Mesendoderm (in vitro differentiated cells): ENCODE data around the gene AQP10.

ENCODE experiments used
- DNase-seq: peaks from one replicate; pipeline ENCODE4 v3.0.0; 2013
- H2AK5ac ChIP-seq: 2 replicates; pipeline ENCODE4 v1.6.1; 2013; ENCODE audit warnings: low read length, inconsistent platforms
- H2BK120ac ChIP-seq: 2 replicates; pipeline ENCODE4 v1.6.1; 2013; ENCODE audit warnings: low read depth, mild to moderate bottlenecking, low read length, moderate library complexity, mixed read lengths
- H2BK15ac ChIP-seq: replicated peaks from 2 replicates; pipeline ENCODE4 v1.6.1; 2013; ENCODE audit warnings: low read depth, mild to moderate bottlenecking, moderate library complexity
- H2BK5ac ChIP-seq: 2 replicates; pipeline ENCODE4 v1.6.1; 2013; ENCODE audit warnings: low read length, inconsistent platforms
- H3K18ac ChIP-seq: 2 replicates; pipeline ENCODE4 v1.6.1; 2013; ENCODE audit warnings: mild to moderate bottlenecking, low read length, mixed read lengths
- H3K23ac ChIP-seq: one replicate; pipeline ENCODE4 v1.6.1; 2013; ENCODE audit warnings: low read length
- H3K27ac ChIP-seq: 2 replicates; pipeline ENCODE4 v1.5.1; 2013; ENCODE audit warnings: low read depth, mild to moderate bottlenecking, inconsistent platforms, low read length, moderate library complexity
- H3K27me3 ChIP-seq: 2 replicates; pipeline ENCODE4 v1.6.1; 2013; ENCODE audit warnings: low read length, control low read depth, mild to moderate bottlenecking, inconsistent platforms; ENCODE audit not compliant: insufficient read depth, poor library complexity
- H3K36me3 ChIP-seq: 2 replicates; pipeline ENCODE4 v1.6.1; 2013; ENCODE audit warnings: low read length, inconsistent platforms; ENCODE audit not compliant: control insufficient read depth, insufficient read depth
- H3K4ac ChIP-seq: one replicate; pipeline ENCODE4 v1.6.1; 2013; ENCODE audit warnings: low read depth, mild to moderate bottlenecking, low read length, moderate library complexity
- H3K4me1 ChIP-seq: 2 replicates; pipeline ENCODE4 v1.6.1; 2013; ENCODE audit warnings: low read depth, low read length, inconsistent platforms; ENCODE audit not compliant: control insufficient read depth
- H3K4me2 ChIP-seq: 2 replicates; pipeline ENCODE4 v1.6.1; 2013; ENCODE audit warnings: low read length
- H3K4me3 ChIP-seq: 2 replicates; pipeline ENCODE4 v1.5.1; 2013; ENCODE audit warnings: mild to moderate bottlenecking, low read length
- H3K56ac ChIP-seq: one replicate; pipeline ENCODE4 v1.6.1; 2013; ENCODE audit warnings: low read length
- H3K79me1 ChIP-seq: 2 replicates; pipeline ENCODE4 v1.6.1; 2013; ENCODE audit warnings: low read length, inconsistent platforms
- H3K79me2 ChIP-seq: 2 replicates; pipeline ENCODE4 v1.6.1; 2013; ENCODE audit warnings: mild to moderate bottlenecking, low read length; ENCODE audit not compliant: control insufficient read depth, insufficient read depth
- H3K9ac ChIP-seq: 2 replicates; pipeline ENCODE4 v1.6.1; 2013; ENCODE audit warnings: low read length, inconsistent platforms
- H4K5ac ChIP-seq: one replicate; pipeline ENCODE4 v1.6.1; 2013; ENCODE audit warnings: low read length
- H4K8ac ChIP-seq: one replicate; pipeline ENCODE4 v1.6.1; 2013; ENCODE audit warnings: low read depth, mild to moderate bottlenecking, control low read depth, low read length, moderate library complexity
- WGBS: extraction: QIAGEN DNeasy Blood & Tissue Kit; methylation state at CpG from one replicate; pipeline ENCODE4 v1.1.7; 2013; ENCODE audit warnings: low lambda C conversion rate, missing lambda C conversion rate; ENCODE audit not compliant: insufficient coverage; ENCODE audit errors: extremely low coverage; 5-methylcytosine and 5-hydroxymethylcytosine counted together

The AQP10 gene

GRCh38 chr1:154325583-154326545 is 5.0 kb downstream of the AQP10 start:
- H3K4ac ChIP-seq, result no peak overlapping the region
- H3K18ac ChIP-seq, result peak overlapping the region; percentile 55
- peaks cover 16% of the 10 kb centered on the region for H3K4me1 ChIP-seq
- H3K79me2 ChIP-seq, result peaks cover 3% of the 10 kb centered on the region
- H2BK120ac ChIP-seq, result no peak overlapping the region
- H3K23ac ChIP-seq, result no peak overlapping the region
- H3K27ac ChIP-seq, result peak overlapping the region; percentile 20
- H3K9ac ChIP-seq, result peak overlapping the region; percentile 89
- peak overlapping the region; percentile 99 for H3K4me2 ChIP-seq
- H4K5ac ChIP-seq, result no peak overlapping the region
- no peak overlapping the region for H4K8ac ChIP-seq
- H3K4me3 ChIP-seq, result peak overlapping the region; percentile 79
- H3K56ac ChIP-seq, result peak overlapping the region; percentile 94
- no peaks in the 10 kb centered on the region for H3K36me3 ChIP-seq
- no peak overlapping the region for H2BK15ac ChIP-seq
- H3K79me1 ChIP-seq, result peaks cover 11% of the 10 kb centered on the region
- no peak overlapping the region for H2AK5ac ChIP-seq
- DNase-seq, result peak; percentile 96
- no peaks in the 10 kb centered on the region for H3K27me3 ChIP-seq
- WGBS, result no CpG with 5 or more reads among the region's 63 CpGs
- H2BK5ac ChIP-seq, result no peak overlapping the region

- Histone ChIP-seq H3K4ac (no peak overlapping the region), H3K79me2 (peaks cover 3% of the 10 kb centered on the region), H3K36me3 (peaks cover 4% of the 10 kb centered on the region), H2BK5ac (no peak overlapping the region), H3K56ac (peak overlapping the region; percentile 74), H3K79me1 (peaks cover 11% of the 10 kb centered on the region), H3K4me2 (peak overlapping the region; percentile 42), H2BK120ac (no peak overlapping the region), H3K23ac (peak overlapping the region; percentile 68), H3K27ac (no peak overlapping the region), H3K27me3 (no peaks in the 10 kb centered on the region), H3K4me1 (peaks cover 16% of the 10 kb centered on the region), H4K5ac (no peak overlapping the region), H4K8ac (no peak overlapping the region), H3K9ac (peak overlapping the region; percentile 70), H3K4me3 (peak overlapping the region; percentile 12), H2AK5ac (peak overlapping the region; percentile 4), H3K18ac (no peak overlapping the region), H2BK15ac (no peak overlapping the region)
- no CpG with 5 or more reads among the region's 6 CpGs for WGBS
- DNase-seq, result no peak
Observed at GRCh38 chr1:154326546-154327465, 5.9 kb downstream of the AQP10 start.

- no peak overlapping the region for H3K4me3 ChIP-seq
- no peak overlapping the region for H2BK15ac ChIP-seq
- no peak overlapping the region for H4K5ac ChIP-seq
- peak overlapping the region; percentile 56 for H3K4me2 ChIP-seq
- H3K18ac ChIP-seq, result no peak overlapping the region
- no peak overlapping the region for H2AK5ac ChIP-seq
- no peak overlapping the region for H2BK5ac ChIP-seq
- H3K79me1 ChIP-seq, result peaks cover 11% of the 10 kb centered on the region
- WGBS, result no CpG with 5 or more reads among the region's 5 CpGs
- H3K9ac ChIP-seq, result no peak overlapping the region
- no peak overlapping the region for H4K8ac ChIP-seq
- H3K4ac ChIP-seq, result no peak overlapping the region
- peaks cover 4% of the 10 kb centered on the region for H3K36me3 ChIP-seq
- peak overlapping the region; percentile 2 for H3K56ac ChIP-seq
- peak; percentile 8 for DNase-seq
- H2BK120ac ChIP-seq, result no peak overlapping the region
- peaks cover 3% of the 10 kb centered on the region for H3K79me2 ChIP-seq
- no peak overlapping the region for H3K23ac ChIP-seq
- H3K4me1 ChIP-seq, result peaks cover 16% of the 10 kb centered on the region
- H3K27ac ChIP-seq, result no peak overlapping the region
- H3K27me3 ChIP-seq, result no peaks in the 10 kb centered on the region
Observed at GRCh38 chr1:154327466-154328317, 6.8 kb downstream of the AQP10 start.

GRCh38 chr1:154328318-154329151 is 7.6 kb downstream of the AQP10 start:
- H3K4me3 ChIP-seq, result no peak overlapping the region
- peaks cover 11% of the 10 kb centered on the region for H3K79me1 ChIP-seq
- H3K4me2 ChIP-seq, result peak overlapping the region; percentile 76
- peaks cover 16% of the 10 kb centered on the region for H3K4me1 ChIP-seq
- H3K27ac ChIP-seq, result no peak overlapping the region
- peak overlapping the region; percentile 50 for H3K56ac ChIP-seq
- H3K4ac ChIP-seq, result no peak overlapping the region
- H3K9ac ChIP-seq, result peak overlapping the region; percentile 63
- H3K79me2 ChIP-seq, result peaks cover 3% of the 10 kb centered on the region
- H3K36me3 ChIP-seq, result peaks cover 4% of the 10 kb centered on the region
- no CpG with 5 or more reads among the region's 76 CpGs for WGBS
- peak; percentile 74 for DNase-seq
- H3K27me3 ChIP-seq, result no peaks in the 10 kb centered on the region
- H3K23ac ChIP-seq, result no peak overlapping the region
- H2AK5ac ChIP-seq, result no peak overlapping the region
- no peak overlapping the region for H2BK15ac ChIP-seq
- no peak overlapping the region for H4K5ac ChIP-seq
- H3K18ac ChIP-seq, result no peak overlapping the region
- no peak overlapping the region for H2BK120ac ChIP-seq
- no peak overlapping the region for H4K8ac ChIP-seq
- no peak overlapping the region for H2BK5ac ChIP-seq
